ENCODE measurements around the gene HS3ST3B1. TPM values are rescaled to one million over a fixed set of nuclear protein-coding genes. Genes with fewer than 3 reads are reported as not detected.
A peak's percentile ranks its signal among the peaks of the same experiment; 100 is the strongest.

The HS3ST3B1 gene
- polyA plus RNA-seq (ENCODE audit: insufficient read length in 3 of 3), result 10 to 100 TPM; 25.6 to 27.9 (median 25.7) TPM

DNA sequence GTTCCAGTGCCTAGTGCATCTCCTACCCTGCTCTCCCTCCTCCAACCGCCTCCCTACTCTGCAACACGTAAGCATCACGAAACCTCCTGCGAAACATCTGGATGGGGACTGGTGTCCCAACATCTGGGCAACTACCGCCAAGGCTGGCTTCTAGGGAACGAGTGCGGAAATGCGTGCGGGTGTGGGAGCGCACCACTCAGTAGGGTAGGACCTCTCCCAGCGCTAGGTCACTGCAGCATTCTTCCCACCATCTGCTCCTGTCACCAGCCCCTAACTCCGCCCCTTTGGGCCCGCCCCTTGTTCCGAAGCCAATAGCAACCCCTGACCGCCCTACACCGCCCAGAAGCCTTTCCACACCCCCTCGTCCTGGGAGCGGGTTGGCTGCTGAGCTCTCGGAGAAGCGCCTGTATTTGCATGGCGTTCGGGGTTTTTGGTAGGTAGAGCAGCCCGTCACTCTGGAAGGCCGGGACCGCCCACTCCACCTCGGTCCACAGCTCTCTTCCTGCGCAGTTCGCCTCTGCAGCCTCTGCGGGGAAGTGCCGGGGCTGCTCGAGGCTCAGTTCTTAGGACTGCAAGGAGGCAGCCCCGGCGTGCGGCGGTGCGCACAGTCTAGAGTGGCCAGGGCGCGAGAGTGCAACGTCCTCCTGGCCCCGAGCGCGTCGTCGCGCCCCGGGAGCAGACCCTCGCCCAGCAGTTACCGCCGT is at the start of gene HS3ST3B1:
HS3ST3B1 (plus strand) TSS at position 507 of the 704 bp plus-strand sequence. CDS start 438 bp downstream, outside the sequence.
- peak; percentile 92 to 98 (median 93) for DNase-seq (ENCODE audit: low read depth in 3 of 3, low spot score in 2 of 3)

DNA sequence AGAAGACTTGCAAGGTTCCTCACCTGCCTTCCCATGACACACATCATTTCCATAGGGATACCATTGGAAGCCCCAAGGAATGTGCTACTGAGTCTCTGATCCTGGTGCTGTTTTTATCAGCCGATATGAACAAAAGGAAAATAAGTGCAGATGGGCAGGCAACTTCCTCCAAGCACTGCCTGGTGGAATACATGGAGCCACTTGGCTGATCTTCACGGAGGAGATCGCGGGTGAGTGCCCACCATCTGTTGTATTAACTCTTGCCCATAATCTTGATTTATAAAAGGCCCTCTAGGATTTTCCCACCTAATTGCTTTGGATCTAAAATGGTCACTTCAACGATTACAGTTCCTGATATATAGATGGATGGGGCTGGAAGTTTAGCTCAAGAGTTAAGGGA is 39.5 kb upstream of the HS3ST3B1 start:
- no peak for DNase-seq (ENCODE audit: low read depth in 3 of 3, low spot score in 2 of 3)

DNA sequence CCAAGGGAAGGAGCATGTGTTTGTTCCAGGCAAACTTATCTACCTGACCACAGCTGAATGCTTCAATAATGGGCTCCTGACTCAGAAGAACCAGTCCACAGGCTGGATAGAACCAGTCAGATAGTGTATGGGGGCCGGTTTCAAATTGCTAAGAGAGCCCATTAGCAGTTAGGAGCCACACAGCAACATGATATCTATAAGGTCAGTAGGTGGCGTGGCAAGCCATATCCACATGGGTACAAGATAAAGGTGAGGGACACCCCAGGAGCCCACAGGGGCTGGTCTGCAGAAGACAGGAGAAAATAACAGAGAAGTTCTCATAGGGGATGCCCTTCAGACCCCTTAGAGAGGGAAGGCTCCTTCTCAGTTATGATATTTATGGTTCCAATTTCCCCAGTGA is 32.6 kb upstream of the HS3ST3B1 start:
- DNase-seq (ENCODE audit: low read depth in 3 of 3, low spot score in 2 of 3), result no peak

DNA sequence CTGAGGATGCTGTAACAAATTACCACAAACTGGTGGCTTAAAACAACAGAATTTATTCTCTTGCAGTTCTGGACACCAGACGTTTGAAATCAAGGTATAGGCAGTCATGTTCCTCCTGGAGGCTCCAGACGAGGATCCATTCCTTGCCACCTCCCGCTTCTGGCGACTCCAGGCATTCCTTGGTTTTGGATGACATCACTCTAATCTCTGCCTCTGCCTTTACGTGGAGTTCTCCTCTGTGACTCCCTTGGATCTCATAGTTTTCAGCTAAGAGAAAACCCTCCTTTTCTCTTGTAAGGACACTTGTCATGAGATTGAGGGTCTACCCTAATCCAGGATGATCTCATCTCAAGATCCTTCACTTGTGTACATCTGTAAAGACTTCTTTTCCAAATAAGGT is 31.4 kb upstream of the HS3ST3B1 start:
- DNase-seq (ENCODE audit: low read depth in 3 of 3, low spot score in 2 of 3), result no peak

DNA sequence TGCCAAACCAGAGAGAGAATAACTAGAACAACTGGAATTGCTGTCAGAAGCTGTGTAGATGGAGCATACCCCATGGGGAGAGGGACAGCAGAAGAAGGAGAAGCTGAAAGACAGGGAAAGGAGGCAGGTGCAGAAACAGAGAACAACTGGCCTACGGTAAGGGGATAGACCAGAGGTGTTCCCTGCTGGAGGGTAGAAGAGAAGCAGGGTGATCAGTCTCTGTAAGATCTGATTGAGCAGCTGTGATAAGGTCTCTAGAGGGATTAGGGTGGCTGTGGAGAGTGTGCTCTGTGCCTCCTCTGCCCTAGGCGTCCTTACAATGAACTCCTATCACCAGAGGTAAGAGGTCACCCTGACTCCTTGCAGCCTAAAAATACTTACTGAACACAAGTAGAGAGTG is 30.4 kb upstream of the HS3ST3B1 start:
- no peak for DNase-seq (ENCODE audit: low read depth in 3 of 3, low spot score in 2 of 3)

DNA sequence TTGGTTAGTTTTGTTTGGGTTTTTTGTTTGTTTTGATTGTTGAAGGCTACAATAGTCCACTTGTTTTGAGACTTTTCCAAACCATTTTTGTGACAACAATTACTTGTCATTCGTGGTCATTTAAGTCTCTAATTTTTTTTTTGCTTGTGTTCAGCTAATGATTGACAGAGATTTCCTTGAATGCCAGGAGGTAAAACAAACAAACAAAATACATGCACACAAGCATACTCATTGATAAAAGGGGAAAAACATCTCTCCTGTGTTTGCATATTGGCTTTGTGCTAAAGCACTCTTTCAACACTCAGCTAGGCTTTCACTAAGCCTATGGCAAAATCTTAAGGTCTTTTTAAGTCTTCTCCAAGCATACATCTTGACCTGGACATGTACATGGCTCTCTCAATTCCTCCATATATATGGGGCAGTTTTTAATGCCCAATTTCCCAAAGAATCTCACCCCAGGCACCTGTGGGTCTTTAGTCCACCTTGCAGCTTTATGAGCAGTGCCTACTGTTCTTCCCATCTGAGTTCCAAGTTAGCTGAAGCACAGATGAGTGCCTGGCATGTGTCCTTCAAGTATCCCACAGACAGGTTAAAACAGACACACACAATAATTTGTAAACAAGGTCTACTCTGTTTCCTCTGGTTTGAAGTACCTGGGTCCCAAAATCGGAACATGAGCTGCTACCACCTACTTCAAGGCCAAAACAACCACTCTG is 24.2 kb upstream of the HS3ST3B1 start:
- no peak for DNase-seq (ENCODE audit: low read depth in 3 of 3, low spot score in 2 of 3)

DNA sequence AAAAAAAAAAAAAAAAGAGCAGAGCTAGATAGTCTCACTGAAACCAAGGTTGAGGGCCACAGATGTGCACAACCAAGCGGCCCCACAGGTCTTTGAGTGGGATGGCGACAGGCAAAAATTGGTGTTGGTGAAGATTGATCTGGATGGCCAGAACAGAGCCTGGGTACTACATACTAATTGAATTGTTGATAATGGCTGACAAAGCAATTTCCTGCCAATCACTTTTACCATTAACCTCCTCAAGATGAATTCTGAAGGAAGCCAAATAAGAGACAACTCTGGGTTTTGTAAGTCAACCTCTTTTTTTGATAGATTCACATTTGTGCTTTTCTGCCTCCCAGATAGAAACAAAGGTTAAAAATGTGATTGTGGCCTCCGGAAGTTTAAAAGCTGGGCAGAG is 19.4 kb upstream of the HS3ST3B1 start:
- no peak for DNase-seq (ENCODE audit: low read depth in 3 of 3, low spot score in 2 of 3)

DNA sequence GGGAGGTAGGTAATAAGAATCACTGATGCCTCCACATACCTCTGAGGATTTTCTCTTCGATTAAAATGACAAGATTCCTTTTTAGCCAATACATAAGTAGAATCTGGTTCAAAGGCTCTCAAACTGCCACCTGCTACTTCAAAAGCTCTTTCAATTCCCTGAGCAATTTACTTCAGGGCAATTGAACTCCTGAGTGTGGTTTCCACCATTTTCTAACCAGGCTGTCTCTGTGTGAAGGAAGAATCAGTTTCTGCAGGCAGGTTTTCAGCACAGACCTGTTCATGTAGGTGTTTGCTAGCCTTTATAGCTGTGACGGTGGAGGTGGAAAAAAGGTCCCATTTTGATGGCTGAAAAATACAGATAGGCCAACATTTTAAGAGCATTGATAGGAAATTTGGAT is 18.2 kb upstream of the HS3ST3B1 start:
- DNase-seq (ENCODE audit: low read depth in 3 of 3, low spot score in 2 of 3), result no peak

DNA sequence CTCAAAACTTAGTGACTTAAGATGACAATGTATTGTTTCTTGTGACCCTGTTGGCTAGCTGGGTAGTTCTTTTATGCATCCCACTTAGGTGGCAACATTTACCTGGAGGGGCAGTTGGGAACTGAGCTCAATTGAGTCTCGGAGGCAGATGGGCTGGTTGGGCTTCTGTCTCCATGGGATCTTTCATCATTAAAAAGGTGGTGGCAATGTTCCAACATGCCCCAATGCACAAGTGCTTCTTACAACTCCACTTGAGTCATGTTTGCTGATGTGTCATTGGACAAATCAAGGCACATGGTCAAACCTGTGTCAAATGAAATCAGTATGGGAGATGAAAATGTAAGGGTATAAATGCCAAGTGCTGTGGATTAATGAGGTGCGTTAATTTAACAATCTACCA is 11.7 kb upstream of the HS3ST3B1 start:
- DNase-seq (ENCODE audit: low read depth in 3 of 3, low spot score in 2 of 3), result no peak

DNA sequence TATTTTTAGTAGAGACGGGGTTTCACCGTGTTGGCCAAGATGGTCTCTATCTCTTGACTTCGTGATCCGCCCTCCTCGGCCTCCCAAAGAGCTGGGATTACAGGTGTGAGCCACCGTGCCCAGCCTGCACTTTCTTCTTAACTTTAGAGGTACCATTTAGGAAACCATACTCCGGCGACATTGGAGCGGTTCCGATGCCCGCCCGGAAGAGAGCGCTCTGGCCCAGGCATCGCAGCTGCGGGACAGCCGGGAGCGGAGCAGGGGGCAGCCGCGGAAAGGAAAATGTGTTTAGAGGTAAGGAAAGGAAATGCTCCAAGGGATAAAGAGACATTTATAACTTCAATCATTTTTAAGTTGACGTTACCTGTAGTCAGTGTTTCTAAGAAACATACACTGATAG is 6.0 kb upstream of the HS3ST3B1 start:
- no peak for DNase-seq (ENCODE audit: low read depth in 3 of 3, low spot score in 2 of 3)

DNA sequence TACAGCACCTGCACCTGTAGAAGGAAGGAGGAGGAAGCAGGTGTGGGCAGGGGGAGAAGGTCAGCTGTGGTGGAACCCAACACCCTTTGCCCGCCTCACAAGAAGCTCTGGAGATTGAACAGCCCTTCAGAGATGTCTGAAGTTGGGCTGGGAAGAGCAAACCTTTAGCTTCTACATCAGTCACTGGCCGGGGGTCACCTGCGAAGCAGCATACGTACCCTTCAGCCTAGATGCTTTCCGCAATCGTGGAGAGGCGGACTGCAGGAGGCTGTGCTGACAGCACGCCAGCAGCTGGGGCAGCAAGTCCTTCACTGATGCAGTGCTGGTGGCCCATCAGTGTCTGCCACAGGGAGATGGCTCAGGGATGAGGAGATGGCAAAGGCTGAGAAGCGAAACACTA is 5.2 kb upstream of the HS3ST3B1 start:
- DNase-seq (ENCODE audit: low read depth in 3 of 3, low spot score in 2 of 3), result no peak

DNA sequence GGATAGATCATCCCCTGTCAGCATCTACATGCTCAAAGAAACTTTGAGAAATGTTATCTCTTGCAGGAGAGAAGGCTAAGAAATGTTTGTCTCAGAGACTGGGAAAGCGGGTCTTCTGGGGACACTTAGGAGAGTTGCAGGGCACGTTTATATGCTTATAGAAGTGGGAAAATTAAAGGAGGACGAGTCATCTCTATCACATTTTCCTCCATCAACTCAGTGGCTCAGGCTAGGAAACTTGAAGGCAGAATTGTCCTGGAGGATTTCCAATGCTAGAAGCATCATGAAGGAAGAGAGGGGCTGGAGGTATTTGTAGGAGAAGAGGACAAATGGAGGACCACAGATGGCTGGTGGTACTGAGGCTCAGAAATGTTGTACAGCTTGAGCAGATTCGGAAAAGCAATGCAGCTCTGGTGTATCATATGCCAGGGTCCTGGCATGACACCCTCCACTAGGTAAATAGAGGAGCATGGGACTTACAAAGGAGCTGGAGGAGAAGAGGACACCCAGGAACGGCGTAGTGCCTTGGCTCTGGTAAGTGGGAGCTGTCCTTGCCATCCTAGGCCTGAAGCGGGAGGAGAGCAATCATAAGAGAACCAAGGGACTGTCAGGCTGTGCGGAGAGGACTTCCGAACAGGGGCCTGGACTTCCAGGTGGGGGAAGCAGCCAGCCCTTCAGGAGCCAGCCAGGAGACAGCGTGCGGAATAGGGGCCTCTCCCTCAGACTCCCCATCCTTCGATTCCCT is 4.5 kb upstream of the HS3ST3B1 start:
- no peak for DNase-seq (ENCODE audit: low read depth in 3 of 3, low spot score in 2 of 3)

DNA sequence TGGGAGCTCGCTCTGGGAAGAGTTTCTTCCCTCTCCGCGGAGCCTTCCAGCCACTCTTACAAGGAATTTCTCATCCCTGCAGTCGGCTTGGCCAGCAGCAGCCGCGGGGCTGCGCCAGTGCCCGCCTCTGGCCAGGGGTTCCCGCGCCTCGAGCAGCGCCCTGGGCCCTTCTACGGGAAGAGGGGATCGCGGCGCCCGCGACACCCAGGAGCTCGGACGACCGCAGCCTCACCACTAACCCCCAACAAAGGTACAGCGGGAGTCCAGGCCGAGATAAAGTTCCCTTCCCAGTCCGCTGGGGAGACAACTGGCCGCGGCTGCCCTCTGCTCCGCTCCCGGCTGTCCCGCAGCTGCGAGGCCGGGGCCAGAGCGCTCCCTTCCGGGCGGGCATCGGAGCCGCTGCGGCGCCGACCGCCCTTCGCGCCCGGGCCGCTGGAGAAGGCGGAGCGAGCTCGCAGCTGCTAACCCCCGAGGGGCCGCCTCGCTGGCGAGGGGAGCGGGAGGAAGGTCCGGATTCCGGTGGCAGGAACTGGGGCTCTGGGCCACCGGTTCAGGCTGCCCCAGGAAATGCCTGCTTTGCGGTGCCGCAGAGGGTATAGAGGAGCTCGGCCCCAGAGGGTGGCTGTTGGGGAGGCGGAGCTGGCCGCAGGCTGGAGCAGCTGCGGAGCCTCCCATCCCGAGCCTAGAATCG is 3.6 kb upstream of the HS3ST3B1 start:
- DNase-seq (ENCODE audit: low read depth in 3 of 3, low spot score in 2 of 3), result no peak

DNA sequence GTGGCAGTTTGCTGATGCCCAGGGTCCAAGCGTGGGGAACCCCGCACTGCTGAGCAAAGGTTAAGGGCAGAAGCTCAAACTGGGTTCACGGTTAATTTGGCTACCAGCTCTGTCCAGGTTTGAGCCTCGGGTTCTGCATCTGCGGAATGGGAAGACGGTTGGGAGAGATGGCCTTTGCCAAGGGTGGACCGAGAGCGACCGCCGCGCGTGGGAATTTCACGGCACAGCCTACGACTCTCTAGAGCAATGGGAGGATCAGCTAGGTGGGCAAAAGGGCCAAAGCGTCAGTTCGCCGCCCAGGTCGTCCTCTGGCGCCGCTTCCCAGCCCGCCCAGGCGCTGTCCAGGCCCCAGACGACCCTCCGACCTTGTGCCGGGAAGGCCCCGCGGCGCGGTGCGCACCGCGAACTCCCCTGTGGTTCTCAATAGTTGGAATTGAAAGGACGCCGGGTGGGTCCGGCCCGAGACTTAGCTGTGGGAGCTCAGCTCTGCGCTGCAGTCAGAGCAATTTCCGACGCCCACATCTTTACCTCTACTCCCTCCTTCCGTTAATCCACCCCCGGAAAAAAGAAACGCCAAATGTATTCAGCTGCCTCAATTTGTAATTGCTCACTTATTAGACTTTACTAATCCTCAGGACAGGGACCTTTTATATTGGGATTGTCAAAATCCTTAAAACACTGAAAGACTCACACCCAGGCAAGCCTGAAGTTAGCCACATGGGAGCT is 2.5 kb upstream of the HS3ST3B1 start:
- no peak for DNase-seq (ENCODE audit: low read depth in 3 of 3, low spot score in 2 of 3)

DNA sequence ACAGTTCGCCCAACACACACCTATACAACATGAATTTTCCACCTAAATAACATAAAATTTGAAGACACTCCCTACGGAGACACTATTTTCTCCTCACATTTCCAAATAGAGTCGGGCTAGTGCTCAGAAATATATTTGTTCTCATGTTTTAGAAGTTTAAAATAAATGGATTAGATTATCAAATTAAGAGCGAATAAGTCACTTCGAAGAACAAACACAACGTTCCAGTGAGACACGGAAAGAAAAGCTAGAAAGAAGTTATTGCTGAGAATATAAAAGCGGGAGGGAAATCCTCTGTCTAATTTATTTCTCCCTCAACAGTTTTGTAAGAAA is 2.0 kb upstream of the HS3ST3B1 start:
- DNase-seq (ENCODE audit: low read depth in 3 of 3, low spot score in 2 of 3), result no peak

DNA sequence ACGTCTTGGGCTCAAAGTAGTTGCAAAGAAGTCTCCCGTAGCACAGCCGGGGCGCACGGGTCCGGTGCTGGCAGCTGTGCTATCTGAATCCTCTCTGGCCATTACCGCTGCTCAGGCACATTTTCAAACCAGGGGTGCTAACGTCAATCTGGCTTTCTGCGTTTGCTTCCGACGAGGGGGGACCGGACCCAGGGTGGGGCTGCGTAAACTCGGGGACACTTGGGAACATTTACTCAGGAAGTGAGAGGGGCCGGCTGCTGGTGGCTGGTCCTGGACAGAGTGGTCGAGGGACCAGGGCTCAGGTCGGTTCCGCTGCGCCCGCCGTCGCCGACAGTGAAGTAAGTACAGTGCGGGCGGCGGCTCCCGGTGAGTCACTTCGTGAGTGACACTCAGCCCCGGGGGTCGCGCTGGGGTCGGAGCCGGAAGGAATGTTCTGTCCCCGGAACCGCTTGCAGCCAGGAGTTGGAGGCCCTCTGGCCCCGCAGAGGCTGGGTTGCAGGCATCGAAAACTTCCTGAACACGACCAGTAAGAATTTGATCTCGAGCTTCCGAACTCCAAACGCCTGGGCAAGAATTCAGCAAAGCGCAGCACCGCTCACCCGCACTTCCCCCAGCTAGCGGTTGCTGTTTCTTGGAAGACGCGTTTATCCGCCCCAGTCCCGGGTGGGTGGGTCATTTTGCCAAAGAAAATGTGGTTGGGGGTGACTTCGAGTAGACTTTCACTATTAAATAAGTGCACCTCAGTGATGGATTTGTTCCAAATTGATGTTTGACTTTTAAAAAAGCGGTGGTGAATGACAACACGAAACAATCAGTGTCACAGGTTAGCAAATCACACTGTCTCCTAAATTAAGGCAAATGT is 1.4 kb upstream of the HS3ST3B1 start:
- no peak for DNase-seq (ENCODE audit: low read depth in 3 of 3, low spot score in 2 of 3)

DNA sequence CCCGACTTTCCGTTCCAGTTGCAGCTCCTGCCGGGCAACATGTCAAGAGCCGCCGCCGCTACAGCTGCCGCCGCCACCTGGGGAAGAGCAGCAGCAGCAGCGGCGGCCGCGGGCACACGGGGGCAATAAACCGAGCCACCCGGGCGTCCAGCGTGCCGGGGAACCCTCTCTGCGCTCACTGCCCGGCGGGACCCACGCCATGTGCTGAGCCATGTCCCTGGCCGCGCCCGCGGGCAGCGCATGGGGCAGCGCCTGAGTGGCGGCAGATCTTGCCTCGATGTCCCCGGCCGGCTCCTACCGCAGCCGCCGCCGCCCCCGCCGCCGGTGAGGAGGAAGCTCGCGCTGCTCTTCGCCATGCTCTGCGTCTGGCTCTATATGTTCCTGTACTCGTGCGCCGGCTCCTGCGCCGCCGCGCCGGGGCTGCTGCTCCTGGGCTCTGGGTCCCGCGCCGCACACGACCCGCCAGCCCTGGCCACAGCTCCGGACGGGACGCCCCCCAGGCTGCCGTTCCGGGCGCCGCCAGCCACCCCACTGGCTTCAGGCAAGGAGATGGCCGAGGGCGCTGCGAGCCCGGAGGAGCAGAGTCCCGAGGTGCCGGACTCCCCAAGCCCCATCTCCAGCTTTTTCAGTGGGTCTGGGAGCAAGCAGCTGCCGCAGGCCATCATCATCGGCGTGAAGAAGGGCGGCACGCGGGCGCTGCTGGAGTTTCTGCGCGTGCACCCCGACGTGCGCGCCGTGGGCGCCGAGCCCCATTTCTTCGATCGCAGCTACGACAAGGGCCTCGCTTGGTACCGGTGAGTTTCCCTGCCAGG is 604 bp downstream of the HS3ST3B1 start:
- DNase-seq (ENCODE audit: low read depth in 3 of 3, low spot score in 2 of 3), result no peak

DNA sequence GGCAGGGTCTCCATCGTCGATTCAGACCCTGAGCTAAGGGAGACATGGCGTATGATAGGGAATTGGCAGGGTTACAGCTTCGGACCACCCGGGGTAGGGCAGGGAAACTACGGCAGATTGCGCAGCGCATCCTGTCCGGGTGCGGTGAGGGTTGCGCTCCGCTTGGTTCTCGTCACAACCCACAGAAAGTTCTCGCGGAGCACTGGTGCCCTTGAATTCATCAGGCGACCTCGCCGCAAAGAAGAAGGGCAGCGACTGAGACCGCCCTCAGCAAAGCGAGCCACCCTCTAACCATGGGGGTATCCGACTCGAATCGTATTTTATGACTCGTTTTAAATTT is 1.2 kb downstream of the HS3ST3B1 start:
- DNase-seq (ENCODE audit: low read depth in 3 of 3, low spot score in 2 of 3), result no peak
